BLaER1 treated with 17β-estradiol and CSF1 and Interleukin-3, amounts not matched to agents 10 nM and 100 nM (cell line): Measurements from ENCODE around the gene NCOA7.
"Not testable (repeated sequence)": the region's sequence is repeated elsewhere in the genome, so short reads cannot be mapped to it uniquely, and the experiment has no call there.

Source experiments
- H3K27ac ChIP-seq, 11 experiments: shearing (Covaris generic); formaldehyde crosslinking; 2 replicates each; pipeline ENCODE4 v1.8.1; 2022
- H3K27me3 ChIP-seq, 11 experiments: shearing (Covaris generic); formaldehyde crosslinking; 2 replicates each; pipeline ENCODE4 v1.8.1; 2022
- H3K36me3 ChIP-seq, 11 experiments: shearing (Covaris generic); formaldehyde crosslinking; 2 replicates each; pipeline ENCODE4 v1.8.1; 2022
- H3K4me1 ChIP-seq, 10 experiments: shearing (Covaris generic); formaldehyde crosslinking; 2 replicates each; pipeline ENCODE4 v1.8.1; 2022
- H3K4me2 ChIP-seq, 11 experiments: shearing (Covaris generic); formaldehyde crosslinking; 2 replicates each; pipeline ENCODE4 v1.8.1; 2022
- H3K4me3 ChIP-seq, 10 experiments: shearing (Covaris generic); formaldehyde crosslinking; 2 replicates each; pipeline ENCODE4 v1.8.1; 2022
- H3K9ac ChIP-seq, 11 experiments: shearing (Covaris generic); formaldehyde crosslinking; 2 replicates each; pipeline ENCODE4 v1.8.1; 2022
- H3K9me3 ChIP-seq, 11 experiments: shearing (Covaris generic); formaldehyde crosslinking; replicated peaks in 1 of 11; 2 replicates each; pipeline ENCODE4 v1.8.1; 2022
- H4K20me1 ChIP-seq, 11 experiments: shearing (Covaris generic); formaldehyde crosslinking; 2 replicates each; pipeline ENCODE4 v1.8.1; 2022
- Cebpa-rat ChIP-seq, 11 experiments: shearing (Covaris generic); IDR thresholded peaks; 2 replicates each; pipeline ENCODE4 v1.8.1; 2022

Gene NCOA7

DNA sequence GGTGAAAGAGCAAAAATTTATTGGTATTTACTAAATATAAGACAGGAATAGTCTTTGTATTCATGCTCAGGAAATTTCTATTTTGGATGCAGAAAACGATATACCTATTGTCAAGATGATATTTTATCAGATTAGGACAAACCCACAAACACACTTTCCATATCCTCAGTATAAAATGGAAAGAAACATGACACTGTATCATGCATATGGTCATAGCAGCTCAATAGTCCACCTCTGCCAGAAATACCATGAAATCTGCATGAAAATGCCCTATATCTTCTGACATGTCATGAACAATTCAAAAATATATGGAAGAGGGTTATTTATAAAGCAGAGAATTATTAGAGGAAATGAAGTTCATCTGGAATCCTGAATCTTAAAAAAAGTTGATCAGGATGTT, 154.1 kb downstream of the NCOA7 start:
- no peaks in the 10 kb centered on the region for H4K20me1 ChIP-seq
- peak overlapping the region in 3 of 11 experiments; percentile 51 to 64 (median 63); a peak in 5 of 22 replicates for H3K27ac ChIP-seq
- peak overlapping the region in 8 of 11 experiments; percentile 21 to 68 (median 54); a peak in 11 of 22 replicates for H3K4me2 ChIP-seq
- no peak overlapping the region for H3K4me3 ChIP-seq
- TF ChIP-seq Cebpa-rat (IDR thresholded peaks at IDR 0.05), result no peak
- peaks cover 0 to 82% (median 20%) of the 10 kb centered on the region in 10 experiments; a peak in 12 of 20 replicates for H3K4me1 ChIP-seq
- no peak overlapping the region for H3K9ac ChIP-seq
- H3K36me3 ChIP-seq, result no peaks in the 10 kb centered on the region
- no peaks in the 10 kb centered on the region for H3K9me3 ChIP-seq
- H3K27me3 ChIP-seq, result no peaks in the 10 kb centered on the region

DNA sequence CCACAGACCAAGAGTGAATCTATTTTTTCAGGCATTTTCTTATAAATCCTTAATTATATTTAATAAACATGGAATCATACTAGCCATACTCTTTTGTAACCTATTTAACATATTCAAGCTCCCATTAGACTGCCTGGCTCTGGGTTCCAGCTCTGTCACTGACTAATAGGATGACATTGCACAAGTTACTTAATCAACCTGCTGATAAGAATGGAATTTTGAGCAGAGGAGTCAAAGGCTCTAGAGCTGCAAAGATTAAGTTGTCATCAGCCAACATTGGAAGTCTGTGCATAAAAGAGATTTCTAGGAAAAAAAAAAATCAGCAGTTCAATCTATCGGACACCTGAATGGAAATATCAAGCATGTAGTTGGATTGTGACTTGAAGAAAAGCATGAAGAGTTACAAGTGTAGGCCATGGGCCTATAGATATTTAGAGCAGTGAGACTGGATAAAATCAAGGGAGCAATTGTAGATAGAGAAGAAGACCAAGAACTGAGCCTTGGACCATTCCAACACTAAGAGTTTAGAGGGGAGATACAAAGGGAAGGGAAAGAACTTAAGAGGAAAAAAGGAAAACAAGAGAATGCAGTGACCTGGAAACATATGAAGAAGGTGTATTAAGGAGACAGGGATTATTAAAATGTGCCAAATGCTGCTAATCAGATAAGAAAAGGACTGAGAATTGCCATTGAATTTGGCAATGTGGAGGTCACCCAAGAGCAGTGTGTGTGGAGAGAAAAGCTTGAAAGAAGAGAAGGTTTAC, 154.8 kb downstream of the NCOA7 start:
- no peak overlapping the region for H3K27ac ChIP-seq
- H3K4me3 ChIP-seq, result no peak overlapping the region
- peaks cover 0 to 78% (median 20%) of the 10 kb centered on the region in 10 experiments; a peak in 12 of 20 replicates for H3K4me1 ChIP-seq
- H3K9ac ChIP-seq, result no peak overlapping the region
- no peaks in the 10 kb centered on the region for H4K20me1 ChIP-seq
- no peaks in the 10 kb centered on the region for H3K36me3 ChIP-seq
- no peak for TF ChIP-seq Cebpa-rat (IDR thresholded peaks at IDR 0.05)
- no peaks in the 10 kb centered on the region for H3K27me3 ChIP-seq
- H3K9me3 ChIP-seq, result no peaks in the 10 kb centered on the region
- H3K4me2 ChIP-seq, result peak overlapping the region in 5 of 11 experiments; percentile 29 to 65 (median 54); a peak in 8 of 22 replicates

DNA sequence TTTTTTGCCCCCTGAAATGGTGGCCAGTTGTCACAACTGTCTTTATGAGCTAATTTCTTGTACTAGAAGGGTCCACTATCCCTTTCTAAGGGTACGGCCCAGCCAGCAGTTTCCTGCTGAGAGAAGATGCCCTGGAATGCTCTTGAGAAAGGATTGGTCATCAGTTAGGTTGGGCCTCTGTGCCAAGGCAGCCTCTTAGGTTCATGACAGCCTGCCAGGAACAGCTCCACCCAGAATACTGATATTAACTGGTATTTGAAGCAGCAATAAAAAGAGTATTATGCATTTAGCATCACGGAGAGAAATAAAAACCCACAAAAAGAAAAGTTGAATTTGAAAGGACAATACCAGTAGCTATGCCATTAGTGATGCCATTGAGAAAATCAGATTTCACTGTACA, 156.9 kb downstream of the NCOA7 start:
- H3K9me3 ChIP-seq, result peaks cover 0 to 3% (median 1%) of the 10 kb centered on the region in 11 experiments; a peak in 9 of 22 replicates
- H3K4me1 ChIP-seq, result peaks cover 0 to 79% (median 20%) of the 10 kb centered on the region in 10 experiments; a peak in 12 of 20 replicates
- no peaks in the 10 kb centered on the region for H4K20me1 ChIP-seq
- no peak overlapping the region for H3K27ac ChIP-seq
- H3K4me3 ChIP-seq, result no peak overlapping the region
- H3K9ac ChIP-seq, result no peak overlapping the region
- H3K36me3 ChIP-seq, result no peaks in the 10 kb centered on the region
- peak overlapping the region in 3 of 11 experiments; percentile 37 to 64 (median 64); a peak in 6 of 22 replicates for H3K4me2 ChIP-seq
- TF ChIP-seq Cebpa-rat (IDR thresholded peaks at IDR 0.05), result no peak
- H3K27me3 ChIP-seq, result no peaks in the 10 kb centered on the region

DNA sequence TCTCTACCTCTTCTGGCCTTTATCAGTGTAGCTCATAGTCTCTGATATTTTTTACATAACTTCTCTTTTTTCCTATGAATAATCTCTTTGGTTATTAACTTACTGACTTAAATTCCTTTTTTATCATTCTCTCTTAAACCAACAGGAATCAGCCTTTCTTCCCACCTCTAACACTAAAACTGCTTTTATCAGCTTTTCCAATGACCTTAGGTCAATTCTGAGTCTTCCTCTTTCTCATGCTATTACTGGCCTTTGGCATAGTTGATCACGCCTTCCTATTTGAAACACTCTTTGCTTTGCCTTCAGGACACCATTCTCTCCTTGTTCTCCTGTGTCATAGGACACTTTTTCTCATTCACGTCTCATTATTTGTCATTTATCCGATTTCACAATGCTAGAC, 157.7 kb downstream of the NCOA7 start:
- no peak for TF ChIP-seq Cebpa-rat (IDR thresholded peaks at IDR 0.05)
- Histone ChIP-seq H3K4me1 (peaks cover 0 to 74% (median 19%) of the 10 kb centered on the region in 10 experiments; a peak in 12 of 20 replicates), H3K4me2 (peak overlapping the region in 3 of 11 experiments; percentile 37 to 64 (median 64); a peak in 6 of 22 replicates), H3K36me3 (no peaks in the 10 kb centered on the region), H3K27ac (no peak overlapping the region), H4K20me1 (no peaks in the 10 kb centered on the region), H3K4me3 (no peak overlapping the region), H3K9ac (no peak overlapping the region), H3K9me3 (peaks cover 0 to 9% (median 5%) of the 10 kb centered on the region in 11 experiments; a peak in 9 of 22 replicates), H3K27me3 (no peaks in the 10 kb centered on the region)

DNA sequence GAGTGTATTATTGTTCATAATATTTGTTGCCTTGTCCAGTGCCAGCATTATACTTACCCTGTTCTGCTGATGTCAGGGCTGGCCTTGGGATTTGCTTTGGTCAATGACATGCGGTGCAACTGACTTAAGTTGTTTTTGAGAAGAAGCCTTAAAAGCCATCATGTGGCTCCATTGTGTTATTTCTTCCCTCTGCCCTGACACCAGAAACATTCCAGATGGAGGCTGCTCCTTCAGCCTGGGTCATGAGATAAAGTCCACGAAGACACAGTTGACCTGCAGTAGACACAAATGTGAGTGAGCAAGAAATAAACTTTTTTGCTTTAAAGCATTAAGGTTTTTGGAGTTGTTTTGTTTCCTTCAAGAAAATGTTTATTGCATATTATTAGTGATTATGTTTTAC, 158.3 kb downstream of the NCOA7 start:
- Histone ChIP-seq H3K36me3 (no peaks in the 10 kb centered on the region), H4K20me1 (no peaks in the 10 kb centered on the region), H3K27ac (no peak overlapping the region), H3K4me2 (peak overlapping the region in 3 of 11 experiments; percentile 37 to 64 (median 64); a peak in 6 of 22 replicates), H3K9ac (no peak overlapping the region), H3K4me3 (no peak overlapping the region), H3K9me3 (peaks cover 0 to 9% (median 5%) of the 10 kb centered on the region in 11 experiments; a peak in 9 of 22 replicates), H3K4me1 (peaks cover 0 to 67% (median 15%) of the 10 kb centered on the region in 10 experiments; a peak in 12 of 20 replicates), H3K27me3 (no peaks in the 10 kb centered on the region)
- TF ChIP-seq Cebpa-rat (IDR thresholded peaks at IDR 0.05), result no peak

DNA sequence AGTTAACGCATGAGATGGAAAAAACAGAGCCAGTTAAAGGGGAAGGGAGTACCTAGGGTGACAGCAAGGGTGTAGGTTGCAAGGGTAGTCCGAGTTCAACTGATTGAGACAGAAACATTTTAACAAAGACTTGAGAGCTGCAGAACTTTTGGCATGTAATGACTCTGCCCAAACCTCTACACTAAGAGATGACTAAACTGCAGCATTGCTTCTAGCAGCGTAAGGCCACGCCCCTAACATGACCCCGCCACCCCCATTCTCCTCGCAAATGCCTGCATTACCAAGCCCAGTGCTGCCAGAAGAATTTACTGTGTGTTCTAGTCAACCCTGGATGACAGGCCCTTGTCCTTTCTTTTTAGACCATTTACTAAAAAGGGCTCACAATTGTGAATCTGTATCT, 159.5 kb downstream of the NCOA7 start:
- Histone ChIP-seq H3K4me3 (no peak overlapping the region), H3K36me3 (no peaks in the 10 kb centered on the region), H3K27ac (no peak overlapping the region), H3K9ac (no peak overlapping the region), H3K27me3 (no peaks in the 10 kb centered on the region), H4K20me1 (no peaks in the 10 kb centered on the region), H3K9me3 (peaks cover 0 to 9% (median 5%) of the 10 kb centered on the region in 11 experiments; a peak in 9 of 22 replicates), H3K4me2 (no peak overlapping the region), H3K4me1 (peaks cover 0 to 55% (median 6%) of the 10 kb centered on the region in 10 experiments; a peak in 10 of 20 replicates)
- no peak for TF ChIP-seq Cebpa-rat (IDR thresholded peaks at IDR 0.05)

DNA sequence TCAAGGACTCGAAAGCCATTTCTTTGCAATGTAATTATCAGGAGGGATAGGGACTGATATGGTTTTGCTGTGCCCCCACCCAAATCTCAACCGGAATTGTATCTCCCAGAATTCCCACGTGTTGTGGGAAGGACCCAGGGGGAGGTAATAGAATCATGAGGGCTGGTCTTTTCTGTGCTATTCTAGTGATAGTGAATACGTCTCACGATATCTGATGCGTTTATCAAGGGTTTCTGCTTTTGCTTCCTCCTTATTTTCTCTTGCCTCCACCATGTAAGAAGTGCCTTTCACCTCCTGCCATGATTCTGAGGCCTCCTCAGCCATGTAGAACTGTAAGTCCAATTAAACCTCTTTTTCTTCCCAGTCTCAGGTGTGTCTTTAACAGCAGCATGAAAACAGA, 160.0 kb downstream of the NCOA7 start:
- not testable (repeated sequence) for H3K27me3 ChIP-seq, H3K9me3 ChIP-seq, H3K9ac ChIP-seq, H3K4me3 ChIP-seq, H4K20me1 ChIP-seq, H3K36me3 ChIP-seq, H3K4me2 ChIP-seq, H3K27ac ChIP-seq
- H3K4me1 ChIP-seq, result peaks cover 0 to 51% (median 5%) of the 10 kb centered on the region in 10 experiments; a peak in 10 of 20 replicates

DNA sequence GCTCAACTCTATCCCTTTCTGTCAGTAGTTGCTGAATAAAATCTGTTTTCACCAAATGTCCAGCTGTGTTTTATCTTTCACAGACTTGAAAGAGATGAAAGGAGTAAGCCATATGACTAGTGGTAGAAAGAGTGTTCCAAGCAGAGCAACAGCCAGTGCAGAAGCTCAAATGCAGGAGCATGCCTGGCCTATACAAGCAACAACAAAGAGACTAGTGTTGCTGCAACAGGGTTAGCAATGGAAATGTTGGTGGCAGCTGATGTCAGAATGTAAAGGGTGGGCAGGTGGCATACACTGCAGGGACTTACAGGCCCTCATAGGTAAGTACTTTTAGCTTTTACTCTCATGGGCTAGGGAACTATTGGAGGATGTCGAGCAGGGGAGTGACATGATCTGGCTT, 160.6 kb downstream of the NCOA7 start:
- peaks cover 4 to 51% (median 6%) of the 10 kb centered on the region in 10 experiments; a peak in 15 of 20 replicates for H3K4me1 ChIP-seq
- no peak overlapping the region for H3K27ac ChIP-seq
- H3K9ac ChIP-seq, result no peak overlapping the region
- H3K36me3 ChIP-seq, result no peaks in the 10 kb centered on the region
- peaks cover 0 to 9% (median 5%) of the 10 kb centered on the region in 11 experiments; a peak in 9 of 22 replicates for H3K9me3 ChIP-seq
- TF ChIP-seq Cebpa-rat (IDR thresholded peaks at IDR 0.05), result no peak
- no peak overlapping the region for H3K4me3 ChIP-seq
- H3K4me2 ChIP-seq, result no peak overlapping the region
- no peaks in the 10 kb centered on the region for H3K27me3 ChIP-seq
- H4K20me1 ChIP-seq, result no peaks in the 10 kb centered on the region

DNA sequence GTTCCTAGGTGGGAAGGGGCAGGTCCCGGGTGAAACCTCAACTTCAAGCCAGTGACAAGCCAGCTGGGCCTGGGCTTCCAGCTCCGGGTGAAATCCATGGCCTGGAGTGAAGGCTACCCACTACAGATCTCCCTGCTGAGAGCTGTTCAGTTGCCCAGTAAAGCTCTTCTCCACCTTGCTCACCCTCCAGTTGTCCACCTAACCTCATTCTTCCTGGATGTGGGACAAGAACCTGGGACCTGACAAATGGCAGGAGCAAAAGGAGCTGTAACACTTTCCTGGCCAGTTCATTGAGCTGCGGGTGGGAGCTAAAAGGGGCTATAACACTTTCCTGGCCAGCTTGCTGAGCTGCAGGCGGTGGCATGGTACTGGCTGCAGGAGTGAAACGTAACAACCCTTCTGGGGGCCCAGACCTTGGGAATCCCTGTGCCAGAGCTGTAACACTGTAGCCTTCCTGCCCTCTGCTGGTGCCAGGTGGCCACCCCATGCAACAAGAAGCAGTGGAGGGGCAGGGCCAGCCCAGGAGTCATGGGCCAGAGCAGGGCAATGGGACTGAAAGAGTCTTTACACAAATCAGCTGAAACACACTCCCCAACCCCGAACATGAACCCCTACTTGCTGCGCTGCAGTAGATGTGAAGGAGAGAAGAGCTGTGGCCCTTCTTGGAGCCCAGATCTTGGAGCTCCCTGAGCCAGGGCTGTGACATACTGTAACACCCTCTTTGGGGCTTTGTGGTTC, 162.2 kb downstream of the NCOA7 start:
- Histone ChIP-seq H4K20me1 (no peaks in the 10 kb centered on the region), H3K9ac (no peak overlapping the region), H3K4me1 (peaks cover 10 to 34% (median 11%) of the 10 kb centered on the region in 10 experiments), H3K4me2 (no peak overlapping the region), H3K36me3 (no peaks in the 10 kb centered on the region), H3K4me3 (no peak overlapping the region), H3K9me3 (peaks cover 0 to 9% (median 5%) of the 10 kb centered on the region in 11 experiments; a peak in 9 of 22 replicates), H3K27me3 (no peaks in the 10 kb centered on the region), H3K27ac (no peak overlapping the region)
- no peak for TF ChIP-seq Cebpa-rat (IDR thresholded peaks at IDR 0.05)
